GM18870 (cell line): ENCODE data around the gene GCHFR.

Experiments used
- ATAC-seq: cut with Tn5 transposase; IDR thresholded peaks from one replicate; pipeline ENCODE4 v1.9.1; 2021; ENCODE audit warnings: moderate library complexity; ENCODE audit not compliant: unreplicated experiment

Gene GCHFR

GRCh38 chr15:40763801-40764628, at the start of gene GCHFR:
GCHFR (plus strand) TSS chr15:40764068; CDS start chr15:40764181, 113 bp downstream.
- ATAC-seq, result no peak

DNA sequence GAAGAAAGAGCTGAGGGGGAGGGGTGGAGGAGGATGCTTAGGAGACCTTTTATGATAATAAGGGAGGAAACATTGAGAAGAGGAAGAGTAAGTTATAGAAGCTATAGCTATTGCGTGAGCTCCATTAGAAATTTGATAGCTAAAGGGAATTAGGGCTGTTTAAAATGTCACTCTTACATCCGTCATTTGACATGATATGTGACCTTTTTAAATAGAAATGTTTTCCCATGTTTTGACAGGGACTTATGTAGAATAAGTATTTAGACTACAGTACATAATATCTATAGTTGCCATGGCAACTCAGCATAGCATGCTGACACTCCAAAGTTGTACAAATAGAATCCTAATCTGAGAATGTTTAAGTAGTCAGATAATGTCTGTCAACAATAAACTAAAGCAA, 49.7 kb upstream of the GCHFR start:
- no peak for ATAC-seq

DNA sequence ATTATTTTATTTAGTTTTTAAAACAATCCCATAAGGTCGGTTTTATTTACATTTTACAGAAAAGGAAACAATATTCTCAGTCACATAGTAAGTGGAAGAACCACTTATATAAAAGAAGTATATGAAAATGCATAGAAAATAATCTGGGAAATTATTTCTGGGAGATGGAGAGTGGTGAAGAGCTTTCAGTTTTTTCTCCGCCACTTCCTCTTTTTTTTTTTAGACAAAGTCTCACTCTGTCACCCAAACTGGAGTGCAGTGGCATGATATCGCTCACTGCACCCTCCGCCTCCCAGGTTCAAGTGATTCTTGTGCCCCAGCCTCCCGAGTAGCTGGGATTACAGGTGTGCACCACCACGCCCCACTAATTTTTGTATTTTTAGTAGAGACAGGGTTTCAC, 47.7 kb upstream of the GCHFR start:
- ATAC-seq, result no peak

DNA sequence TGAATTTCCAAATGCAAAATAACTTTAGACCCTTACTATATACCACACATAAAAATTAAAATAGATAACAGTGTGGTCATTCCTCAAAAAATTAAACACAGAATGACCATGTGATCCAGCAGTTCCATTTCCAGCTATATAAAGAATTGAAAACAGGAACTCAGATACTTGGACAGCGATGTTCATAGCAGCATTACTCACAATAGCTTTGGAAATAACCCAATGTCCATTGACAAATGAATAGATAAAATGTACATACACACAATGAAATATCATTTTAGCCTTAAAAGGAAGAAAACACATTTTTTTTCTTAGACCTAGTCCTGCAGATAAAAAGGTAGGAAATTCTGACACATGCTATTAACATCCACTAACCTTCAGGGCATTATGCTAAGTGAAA, 42.2 kb upstream of the GCHFR start:
- ATAC-seq, result no peak

DNA sequence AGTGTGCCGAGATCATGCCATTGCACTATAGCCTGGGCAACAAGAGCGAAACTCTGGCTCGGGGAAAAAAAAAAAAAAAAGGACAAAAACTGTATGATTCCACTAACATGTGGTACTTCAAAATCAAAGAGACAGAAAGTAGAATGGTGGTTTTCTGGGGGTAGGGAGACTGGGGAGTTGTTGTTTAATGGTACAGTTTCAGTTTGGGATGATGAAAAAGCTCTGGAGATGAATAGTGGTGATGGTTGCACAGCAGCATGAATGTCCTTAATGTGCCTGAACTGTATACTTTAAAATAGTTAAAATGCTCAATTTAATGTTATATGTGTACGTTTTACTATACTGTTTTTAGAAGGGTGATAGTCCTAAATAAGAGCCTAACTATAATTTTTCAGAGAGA, 41.5 kb upstream of the GCHFR start:
- no peak for ATAC-seq

DNA sequence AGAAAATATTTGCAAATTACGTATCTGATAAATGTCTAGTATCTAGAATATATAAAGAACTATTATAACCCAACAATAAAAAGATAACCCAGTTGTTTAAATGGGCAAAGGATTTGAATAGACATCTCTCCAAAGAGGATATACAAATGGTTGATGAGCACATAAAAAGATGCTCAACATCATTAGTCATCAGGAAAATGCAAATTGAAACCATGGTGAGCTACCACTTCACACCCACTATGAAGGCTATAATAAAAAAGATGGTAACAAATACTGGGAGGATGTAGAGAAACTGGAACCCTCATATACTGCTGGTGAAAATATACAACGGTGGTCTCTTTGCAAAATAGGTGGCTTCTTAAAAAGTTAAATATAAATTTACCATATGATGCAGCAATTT, 40.9 kb upstream of the GCHFR start:
- ATAC-seq, result no peak

DNA sequence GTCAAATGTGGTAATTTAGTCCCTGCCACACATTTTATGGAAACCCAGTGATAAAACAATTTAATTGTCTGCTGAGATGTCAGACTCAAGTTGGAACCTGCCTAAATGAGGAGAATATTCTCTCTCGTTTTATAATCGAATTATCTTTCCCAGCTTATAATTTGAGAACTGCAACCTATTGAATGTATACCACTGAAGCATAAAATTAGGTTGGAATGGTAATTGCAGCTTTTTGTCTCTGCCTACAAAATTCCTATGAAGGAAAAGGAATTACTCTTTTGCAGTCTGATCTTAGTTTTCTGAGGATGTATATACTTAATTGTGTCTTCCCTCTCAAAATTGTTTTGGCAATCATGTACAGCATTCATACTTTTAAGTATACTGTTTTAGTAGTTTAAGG, 39.9 kb upstream of the GCHFR start:
- ATAC-seq, result no peak

GRCh38 chr15:40731034-40731433, 32.8 kb upstream of the GCHFR start:
- ATAC-seq, result no peak

GRCh38 chr15:40736575-40736974, 27.3 kb upstream of the GCHFR start:
- ATAC-seq, result no peak

- no peak for ATAC-seq
Observed at GRCh38 chr15:40737048-40737447, 26.8 kb upstream of the GCHFR start.

DNA sequence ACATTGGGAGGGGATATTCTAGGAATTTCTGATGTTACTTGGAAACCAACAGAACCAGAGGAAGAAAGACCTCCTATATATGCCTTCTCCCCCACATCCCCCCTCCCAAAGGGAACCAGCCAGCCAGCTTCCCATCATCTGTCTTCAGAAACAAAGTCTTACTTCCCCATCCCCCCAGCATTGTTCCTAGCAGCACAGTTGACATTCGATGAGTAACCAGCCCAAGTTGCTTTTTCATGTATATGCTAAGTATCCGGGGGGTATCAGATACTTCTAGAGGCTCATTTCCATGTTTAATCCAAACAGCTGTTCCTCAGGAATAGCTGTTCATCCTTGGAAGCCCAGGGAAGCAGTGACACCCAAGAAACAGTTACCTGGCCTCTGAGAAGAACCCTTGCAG, 24.8 kb upstream of the GCHFR start:
- no peak for ATAC-seq

- no peak for ATAC-seq
Observed at GRCh38 chr15:40739854-40740253, 24.0 kb upstream of the GCHFR start.

- ATAC-seq, result no peak
Observed at GRCh38 chr15:40743485-40743901, 20.4 kb upstream of the GCHFR start.

DNA sequence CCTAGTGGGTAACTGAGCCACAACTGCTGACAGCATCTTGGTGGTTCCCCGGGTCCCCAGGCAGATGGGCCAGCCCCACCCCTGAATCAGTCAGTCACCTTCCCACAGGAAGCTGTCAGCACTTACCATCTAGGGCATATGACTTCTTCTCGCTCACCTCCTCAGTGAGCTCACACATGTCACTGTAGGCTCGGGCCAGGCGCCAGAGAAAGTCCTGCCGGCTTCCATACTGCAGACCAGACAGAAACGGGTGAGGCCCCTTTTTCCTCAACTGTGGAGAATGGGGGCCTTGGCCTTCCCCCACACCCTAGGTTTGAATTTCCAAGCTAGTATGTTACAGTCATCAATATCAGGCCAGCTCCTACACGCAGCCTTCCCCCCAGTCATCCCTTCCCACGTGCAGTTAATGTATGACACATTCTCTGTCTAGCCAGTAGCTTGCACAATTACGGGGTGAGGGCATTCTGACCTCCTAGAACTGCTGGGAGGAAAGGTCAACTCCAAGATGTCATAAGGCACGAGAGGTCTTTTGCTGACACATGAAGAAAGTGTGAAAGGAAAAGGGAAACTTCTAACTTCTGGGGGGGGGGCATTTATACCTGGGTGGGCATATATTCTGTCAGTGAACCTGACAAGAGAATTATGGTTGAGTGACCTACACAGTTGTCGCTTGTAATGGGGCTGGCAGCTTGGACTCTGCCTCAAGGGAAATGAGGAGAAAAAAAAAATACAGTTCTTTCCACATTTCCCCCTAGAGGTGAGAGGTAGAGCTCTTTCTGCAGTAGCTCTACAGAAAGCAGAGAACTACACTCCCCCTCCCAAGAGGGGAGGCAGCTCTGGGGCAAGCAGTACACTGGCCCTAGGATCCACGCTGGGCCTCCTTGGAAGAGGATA, 19.7 kb upstream of the GCHFR start:
- no peak for ATAC-seq

DNA sequence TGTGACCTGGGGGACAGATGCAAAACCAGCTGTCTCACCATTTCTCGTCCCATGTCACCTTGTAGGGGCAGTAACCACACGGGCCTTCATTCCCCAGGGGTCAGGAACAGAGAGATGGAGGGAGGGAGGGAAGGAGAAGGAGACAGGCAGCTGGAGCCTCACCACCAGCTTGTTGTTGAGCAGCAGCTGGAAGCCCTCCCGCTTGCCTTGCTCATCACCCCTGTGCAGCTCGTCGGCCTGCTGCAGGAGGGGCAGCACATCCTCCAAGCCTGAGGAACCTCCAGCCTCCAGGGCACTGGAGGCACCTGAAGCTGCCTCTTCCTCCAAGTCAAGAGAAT, 19.1 kb upstream of the GCHFR start:
- ATAC-seq, result no peak

GRCh38 chr15:40746916-40747418, 16.9 kb upstream of the GCHFR start:
- ATAC-seq, result no peak

- ATAC-seq, result no peak
Observed at GRCh38 chr15:40747685-40748631, 15.9 kb upstream of the GCHFR start.

GRCh38 chr15:40749151-40749630, 14.7 kb upstream of the GCHFR start:
- no peak for ATAC-seq

GRCh38 chr15:40750885-40751284, 13.0 kb upstream of the GCHFR start:
- no peak for ATAC-seq

- no peak for ATAC-seq
Observed at GRCh38 chr15:40751745-40752144, 12.1 kb upstream of the GCHFR start.

DNA sequence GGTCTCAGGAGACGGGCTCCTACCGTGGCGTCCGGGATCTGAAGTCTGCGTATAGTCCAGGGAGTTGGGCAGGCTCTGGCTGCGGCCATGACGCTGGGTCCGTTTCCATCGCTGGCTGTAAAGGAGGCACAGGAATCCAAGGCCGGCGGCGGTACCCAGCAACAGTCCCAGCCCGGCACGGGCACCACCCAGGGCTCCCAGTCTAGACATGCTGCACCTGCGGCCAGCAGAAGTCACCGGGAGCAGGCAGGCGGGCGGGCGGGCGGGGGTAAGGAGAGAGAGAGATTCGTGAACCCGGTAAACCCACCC, 9.3 kb upstream of the GCHFR start:
- ATAC-seq, result no peak
